Effector CD8-positive, alpha-beta T cell (primary cell): ENCODE results near the gene HAS3.
"Not testable (repeated sequence)": the region's sequence is repeated elsewhere in the genome, so short reads cannot be mapped to it uniquely, and the experiment has no call there.

Experiments
- DNase-seq: peaks from one replicate; lab custom pipeline; 2025; lab: John Stamatoyannopoulos, UW

Gene HAS3

DNA sequence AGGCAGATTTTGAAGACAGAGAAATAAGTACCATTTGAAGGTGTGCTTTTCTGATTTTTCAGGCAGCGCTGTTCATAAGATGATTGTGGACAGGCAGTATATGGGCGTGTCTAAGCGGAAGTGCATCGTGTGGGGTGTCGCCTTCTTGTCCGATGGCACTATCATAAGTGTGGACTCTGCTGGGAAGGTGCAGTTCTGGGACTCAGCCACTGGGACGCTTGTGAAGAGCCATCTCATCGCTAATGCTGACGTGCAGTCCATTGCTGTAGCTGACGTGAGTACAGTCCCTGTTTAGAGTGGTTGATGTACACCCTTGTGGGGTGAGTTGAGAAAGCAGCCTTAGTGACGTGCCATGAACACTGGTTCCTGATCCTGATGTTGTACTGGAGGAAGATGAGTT, 37.7 kb downstream of the HAS3 start:
- no peak for DNase-seq

DNA sequence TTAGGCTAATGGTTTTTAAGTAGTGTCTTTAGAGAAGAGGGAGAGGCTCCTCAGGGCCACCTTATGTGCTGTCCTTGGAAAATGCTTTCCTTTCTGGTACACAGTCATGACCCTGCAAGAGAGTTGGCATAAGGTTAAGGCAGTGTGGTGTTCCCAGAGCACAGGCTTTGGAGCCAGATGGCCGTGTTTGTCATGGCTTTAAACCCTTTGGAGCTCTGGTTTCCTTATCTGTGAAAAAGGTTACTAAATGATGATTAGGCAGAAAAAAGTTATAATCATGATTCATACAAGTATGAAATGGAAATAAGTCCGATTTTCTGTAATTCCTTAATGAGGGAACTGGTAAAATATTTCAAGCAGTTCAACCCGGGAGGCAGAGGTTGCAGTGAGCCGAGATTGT, 40.2 kb downstream of the HAS3 start:
- no peak for DNase-seq

- not testable (repeated sequence) for DNase-seq
Measured at GRCh38 chr16:69149621-69150020, 44.2 kb downstream of the HAS3 start.

DNA sequence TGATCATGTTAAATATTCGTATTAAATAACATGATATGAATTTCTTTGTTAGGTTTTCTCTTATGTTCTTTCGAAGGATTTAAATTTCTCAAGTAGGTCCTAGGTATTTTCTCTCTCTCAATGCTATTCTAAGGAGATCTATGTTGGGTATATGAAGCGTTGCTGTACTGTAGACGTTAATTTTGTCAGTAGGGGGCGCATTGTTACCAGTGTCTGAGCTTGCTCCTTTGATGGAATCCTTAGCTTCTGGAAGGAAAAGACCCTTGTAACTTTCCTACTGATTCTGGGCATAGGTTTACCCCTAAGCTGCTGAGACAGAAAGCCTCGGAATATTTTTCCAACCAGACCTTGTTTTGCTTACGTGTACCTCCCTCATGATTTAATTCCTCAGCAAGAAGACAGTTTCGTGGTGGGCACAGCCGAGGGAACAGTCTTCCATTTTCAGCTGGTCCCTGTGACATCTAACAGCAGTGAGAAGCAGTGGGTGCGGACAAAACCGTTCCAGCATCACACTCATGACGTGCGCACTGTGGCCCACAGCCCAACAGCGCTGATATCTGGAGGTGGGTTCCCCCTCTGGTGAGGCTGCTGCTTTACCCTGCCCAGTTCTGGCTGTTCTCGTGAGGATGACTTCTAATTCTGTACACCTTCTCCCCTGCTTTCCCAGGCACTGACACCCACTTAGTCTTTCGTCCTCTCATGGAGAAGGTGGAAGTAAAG, 44.9 kb downstream of the HAS3 start:
- peak; percentile 11 for DNase-seq

DNA sequence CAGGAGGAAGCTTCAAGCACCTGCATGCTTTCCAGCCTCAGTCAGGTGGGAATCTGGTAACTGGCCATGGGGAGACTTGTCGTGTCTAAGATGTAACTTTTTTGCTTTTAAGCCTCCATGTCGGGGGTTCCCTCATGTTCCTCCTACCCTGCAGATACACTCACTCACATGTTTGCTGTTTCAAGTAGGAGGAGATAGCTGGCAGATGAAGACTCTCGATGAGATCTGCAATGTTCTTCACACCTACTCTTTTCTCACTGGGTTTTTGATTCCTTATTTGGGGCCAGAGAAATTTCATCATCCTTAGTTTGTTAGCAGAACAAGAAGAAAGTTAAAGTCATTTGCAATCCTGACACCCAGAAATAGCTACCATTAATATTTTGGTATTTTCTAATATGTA, 51.7 kb downstream of the HAS3 start:
- no peak for DNase-seq

GRCh38 chr16:69160192-69160591, 54.7 kb downstream of the HAS3 start:
- no peak for DNase-seq

DNA sequence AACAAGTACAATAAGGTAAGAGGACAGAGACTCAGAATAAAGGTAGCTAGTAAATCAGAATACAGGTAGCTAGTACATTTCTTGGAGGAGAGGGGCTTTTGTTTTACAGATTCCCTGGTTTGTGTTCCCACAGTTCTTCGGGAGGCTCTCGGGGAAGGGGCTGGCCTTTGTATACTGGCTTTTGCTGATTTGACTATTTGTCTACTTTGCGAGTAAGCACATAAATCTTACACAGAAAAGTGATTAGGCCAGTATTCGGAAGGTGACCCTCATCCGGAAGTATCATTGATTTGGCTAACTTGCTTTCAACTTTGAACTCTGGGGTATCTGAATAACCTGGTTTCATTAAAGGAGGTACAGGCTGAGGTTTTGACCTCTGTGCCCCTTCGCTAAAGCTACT, 60.1 kb downstream of the HAS3 start:
- no peak for DNase-seq

GRCh38 chr16:69166221-69166833, 60.9 kb downstream of the HAS3 start:
- no peak for DNase-seq

GRCh38 chr16:69166946-69167930, 61.8 kb downstream of the HAS3 start:
- DNase-seq: no peak
